OCI-LY1 (cell line): ENCODE data around the gene ARL2BP.

Source experiments
- H2AFZ ChIP-seq: fragments of 200-600 bp; sonication (generic), shearing (Covaris generic); 2 replicates; pipeline ENCODE4 v1.6.0; 2014; ENCODE audit warnings: antibody characterized with exemption, mild to moderate bottlenecking, low read length
- H3F3A ChIP-seq: fragments of 200-600 bp; sonication (generic), shearing (Covaris generic); 2 replicates; pipeline ENCODE4 v1.6.0; 2014; ENCODE audit warnings: mild to moderate bottlenecking, antibody characterized with exemption, low read length, moderate library complexity; ENCODE audit not compliant: insufficient read depth
- H3K27ac ChIP-seq: fragments of 200-600 bp; sonication (generic); 2 replicates; pipeline ENCODE4 v1.5.1; 2014; ENCODE audit warnings: low read length, mixed run types, mild to moderate bottlenecking, low read depth; ENCODE audit not compliant: poor library complexity, severe bottlenecking
- H3K27me3 ChIP-seq: fragments of 200-600 bp; sonication (generic); 2 replicates; pipeline ENCODE4 v1.6.0; 2014; ENCODE audit warnings: antibody characterized with exemption, mild to moderate bottlenecking, low read length, moderate library complexity; ENCODE audit not compliant: insufficient read depth
- H3K36me3 ChIP-seq: fragments of 200-600 bp; sonication (generic); 2 replicates; pipeline ENCODE4 v1.6.1; 2014; ENCODE audit warnings: mild to moderate bottlenecking, antibody characterized with exemption, low read length, moderate library complexity, mixed read lengths; ENCODE audit not compliant: insufficient read depth
- H3K4me1 ChIP-seq: fragments of 200-600 bp; sonication (generic); 2 replicates; pipeline ENCODE4 v1.5.1; 2014; ENCODE audit warnings: mild to moderate bottlenecking, low read length, moderate library complexity; ENCODE audit not compliant: insufficient read depth, severe bottlenecking
- H3K4me2 ChIP-seq: fragments of 200-600 bp; sonication (generic), shearing (Covaris generic); 2 replicates; pipeline ENCODE4 v1.6.1; 2014; ENCODE audit warnings: low read length
- H3K4me3 ChIP-seq: fragments of 200-600 bp; sonication (generic); 2 replicates; pipeline ENCODE4 v1.5.1; 2014; ENCODE audit warnings: low read length, low read depth, mild to moderate bottlenecking, mixed read lengths; ENCODE audit not compliant: poor library complexity, severe bottlenecking
- H3K79me2 ChIP-seq: fragments of 200-600 bp; shearing (Covaris generic); 2 replicates; pipeline ENCODE4 v1.6.1; 2016; ENCODE audit warnings: mixed run types, low read length, mixed read lengths; ENCODE audit not compliant: insufficient read depth
- H3K9ac ChIP-seq: fragments of 200-600 bp; sonication (generic), shearing (Covaris generic); 2 replicates; pipeline ENCODE4 v1.6.1; 2014; ENCODE audit warnings: mild to moderate bottlenecking, low read length, mixed read lengths
- H3K9me2 ChIP-seq: fragments of 200-600 bp; sonication (generic), shearing (Covaris generic); 2 replicates; pipeline ENCODE4 v1.6.1; 2014; ENCODE audit warnings: low read depth, mild to moderate bottlenecking, low read length, mixed read lengths
- H3K9me3 ChIP-seq: fragments of 200-600 bp; shearing (Covaris generic); 2 replicates; pipeline ENCODE4 v1.6.1; 2014; ENCODE audit warnings: low read length, mixed read lengths
- H4K20me1 ChIP-seq: fragments of 200-600 bp; sonication (generic), shearing (Covaris generic); 2 replicates; pipeline ENCODE4 v1.6.0; 2016; ENCODE audit warnings: mild to moderate bottlenecking, low read length; ENCODE audit not compliant: insufficient read depth
- CTCF ChIP-seq: fragments of 200-600 bp; sonication (generic), shearing (Covaris generic); IDR thresholded peaks from 2 replicates; pipeline ENCODE4 v1.5.1; 2017; ENCODE audit warnings: mild to moderate bottlenecking, antibody characterized with exemption, low read length, moderate library complexity, mixed read lengths
- EZH2 ChIP-seq: fragments of 200-600 bp; sonication (generic), shearing (Covaris generic); IDR thresholded peaks from 2 replicates; pipeline ENCODE4 v1.8.0; 2017; ENCODE audit warnings: borderline replicate concordance, mixed run types, mild to moderate bottlenecking, antibody characterized with exemption, low read length, moderate library complexity, mixed read lengths

ARL2BP gene

GRCh38 chr16:57239107-57239506 is 6.0 kb upstream of the ARL2BP start:
- TF ChIP-seq EZH2 (no peak), CTCF (no peak)
- H3K4me3 ChIP-seq, result no peak overlapping the region
- H3F3A ChIP-seq, result no peaks in the 10 kb centered on the region; the same call in 1 of the 2 replicates
- H4K20me1 ChIP-seq, result no peaks in the 10 kb centered on the region
- H3K9ac ChIP-seq, result no peak overlapping the region
- H3K36me3 ChIP-seq, result peaks cover 34% of the 10 kb centered on the region
- no peak overlapping the region for H2AFZ ChIP-seq
- H3K27me3 ChIP-seq, result no peaks in the 10 kb centered on the region
- H3K4me1 ChIP-seq, result peaks cover 38% of the 10 kb centered on the region
- H3K79me2 ChIP-seq, result no peaks in the 10 kb centered on the region
- no peak overlapping the region for H3K27ac ChIP-seq
- H3K9me3 ChIP-seq, result no peaks in the 10 kb centered on the region
- H3K9me2 ChIP-seq, result no peaks in the 10 kb centered on the region
- no peak overlapping the region for H3K4me2 ChIP-seq

GRCh38 chr16:57240851-57241250 is 4.2 kb upstream of the ARL2BP start:
- no peaks in the 10 kb centered on the region for H3K27me3 ChIP-seq
- no peaks in the 10 kb centered on the region for H3K9me3 ChIP-seq
- H3K79me2 ChIP-seq, result no peaks in the 10 kb centered on the region
- H4K20me1 ChIP-seq, result no peaks in the 10 kb centered on the region
- H3K4me3 ChIP-seq, result no peak overlapping the region
- peaks cover 28% of the 10 kb centered on the region for H3K36me3 ChIP-seq
- TF ChIP-seq CTCF, result no peak
- TF ChIP-seq EZH2, result no peak
- H3K9ac ChIP-seq, result no peak overlapping the region
- peak overlapping the region; percentile 43 for H3K27ac ChIP-seq
- H3K4me2 ChIP-seq, result no peak overlapping the region
- H3F3A ChIP-seq, result no peaks in the 10 kb centered on the region
- H3K9me2 ChIP-seq, result no peaks in the 10 kb centered on the region
- H3K4me1 ChIP-seq, result peaks cover 29% of the 10 kb centered on the region
- no peak overlapping the region for H2AFZ ChIP-seq

- H3K9ac ChIP-seq, result no peak overlapping the region
- H3K36me3 ChIP-seq, result peaks cover 29% of the 10 kb centered on the region; the same call in 1 of the 2 replicates
- H2AFZ ChIP-seq, result no peak overlapping the region
- no peaks in the 10 kb centered on the region for H3K79me2 ChIP-seq
- H3K4me2 ChIP-seq, result no peak overlapping the region
- H3K9me2 ChIP-seq, result no peaks in the 10 kb centered on the region
- H3K4me1 ChIP-seq, result peaks cover 28% of the 10 kb centered on the region
- H3K4me3 ChIP-seq, result no peak overlapping the region
- H3K27ac ChIP-seq, result no peak overlapping the region
- no peaks in the 10 kb centered on the region for H4K20me1 ChIP-seq
- no peaks in the 10 kb centered on the region for H3K9me3 ChIP-seq
- TF ChIP-seq CTCF (no peak), EZH2 (no peak)
- no peaks in the 10 kb centered on the region for H3F3A ChIP-seq
- H3K27me3 ChIP-seq, result no peaks in the 10 kb centered on the region
Observed at GRCh38 chr16:57242650-57243049, 2.4 kb upstream of the ARL2BP start.
